Activated CD4-positive, alpha-beta T cell treated with anti-CD3 and anti-CD28 coated beads for 36 hours (primary cell): Measurements from ENCODE around the gene ABCA10. TPM values are rescaled to one million over a fixed set of nuclear protein-coding genes. Genes with fewer than 3 reads are reported as not detected.
"Not testable (repeated sequence)": the region's sequence is repeated elsewhere in the genome, so short reads cannot be mapped to it uniquely, and the experiment has no call there.

Experiments
- ATAC-seq: fragments of 200-7000 bp; cut with Tn5 transposase; one replicate; pipeline ENCODE4 v1.10.0; 2021; ENCODE audit warnings: mild to moderate bottlenecking, moderate library complexity
- CTCF ChIA-PET: fragments of 350-600 bp; sonication (Branson Sonifier 250); formaldehyde crosslinking; loops from one replicate; lab custom pipeline; 2021; ENCODE audit warnings: antibody characterized with exemption; lab: Charles Lee
- POLR2A ChIA-PET: fragments of 350-600 bp; sonication (Branson Sonifier 250); formaldehyde crosslinking; loops from one replicate; lab custom pipeline; 2021; ENCODE audit warnings: antibody characterized with exemption, inconsistent platforms; lab: Charles Lee
- DNase-seq: peaks from one replicate; pipeline ENCODE4 v3.0.0-alpha.2; 2020
- H3K27ac Mint-ChIP-seq: one replicate; pipeline ENCODE4 v1.8.0; 2021; ENCODE audit warnings: mixed read lengths
- H3K27me3 Mint-ChIP-seq: one replicate; pipeline ENCODE4 v1.8.0; 2021; ENCODE audit warnings: mixed read lengths
- H3K36me3 Mint-ChIP-seq: one replicate; pipeline ENCODE4 v1.8.0; 2021; ENCODE audit warnings: low read depth, mixed read lengths
- H3K4me1 Mint-ChIP-seq: one replicate; pipeline ENCODE4 v1.8.0; 2021; ENCODE audit warnings: mixed read lengths
- H3K4me3 Mint-ChIP-seq: one replicate; pipeline ENCODE4 v1.8.0; 2021; ENCODE audit warnings: mild to moderate bottlenecking, moderate library complexity, mixed read lengths
- H3K9me3 Mint-ChIP-seq: one replicate; pipeline ENCODE4 v1.8.0; 2021; ENCODE audit warnings: low read depth, mixed read lengths
- intact Hi-C, 2 experiments: fragments of 100-400 bp; cut with DNase I in 1 of 2; cut with micrococcal nuclease in 1 of 2; formaldehyde crosslinking; loops; one replicate each; pipeline versions ENCODE4 v1.14.2 to v1.15.1; 2022 to 2024; cut with DNase I, micrococcal nuclease
- total RNA-seq, 2 experiments: library from RNA; stranded (reverse); gene quantifications; one replicate each; pipeline ENCODE4 v1.2.3, GENCODE V29; 2021

The ABCA10 gene
- total RNA-seq, 2 experiments from 2014 or later, result 0.27 to 0.32 TPM

- ChIA-PET CTCF (interaction anchor here (0.8 kb wide), 1 partner anchor 416 kb away, joined by 3 read pairs; no protein-coding TSS in a partner anchor), POLR2A (no interaction called here)
- DNase-seq (no peak), ATAC-seq (no peak)
- no peaks in the 10 kb centered on the region for H3K36me3 Mint-ChIP-seq
- H3K4me1 Mint-ChIP-seq, result no peaks in the 10 kb centered on the region
- no peaks in the 10 kb centered on the region for H3K9me3 Mint-ChIP-seq
- H3K27me3 Mint-ChIP-seq, result no peaks in the 10 kb centered on the region
- no peak overlapping the region for H3K27ac Mint-ChIP-seq
- H3K4me3 Mint-ChIP-seq, result no peak overlapping the region
- intact Hi-C loops, result no loop called here
These were observed 40.6 kb downstream of the ABCA10 start for GRCh38 chr17:69188064-69188463.

GRCh38 chr17:69187294-69187693, 41.3 kb downstream of the ABCA10 start:
- intact Hi-C loops, result no loop called here
- H3K27me3 Mint-ChIP-seq, result no peaks in the 10 kb centered on the region
- H3K27ac Mint-ChIP-seq, result no peak overlapping the region
- no peaks in the 10 kb centered on the region for H3K9me3 Mint-ChIP-seq
- H3K4me3 Mint-ChIP-seq, result no peak overlapping the region
- no peak for DNase-seq
- POLR2A ChIA-PET, result no interaction called here
- ATAC-seq, result no peak
- H3K36me3 Mint-ChIP-seq, result no peaks in the 10 kb centered on the region
- CTCF ChIA-PET, result interaction anchor here (0.6 kb wide), 1 partner anchor 345 kb away, joined by 4 read pairs; no protein-coding TSS in a partner anchor
- no peaks in the 10 kb centered on the region for H3K4me1 Mint-ChIP-seq

GRCh38 chr17:69179227-69179952, 49.2 kb downstream of the ABCA10 start:
- Mint-ChIP-seq H3K4me3 (no peak overlapping the region), H3K36me3 (no peaks in the 10 kb centered on the region), H3K9me3 (no peaks in the 10 kb centered on the region), H3K27me3 (no peaks in the 10 kb centered on the region), H3K27ac (no peak overlapping the region), H3K4me1 (no peaks in the 10 kb centered on the region)
- intact Hi-C loops, result no loop called here
- CTCF ChIA-PET, result no interaction called here
- DNase-seq (no peak), ATAC-seq (no peak)
- POLR2A ChIA-PET, result no interaction called here

- POLR2A ChIA-PET, result no interaction called here
- Mint-ChIP-seq H3K36me3 (no peaks in the 10 kb centered on the region), H3K4me3 (no peak overlapping the region), H3K27ac (no peak overlapping the region), H3K4me1 (no peaks in the 10 kb centered on the region), H3K9me3 (no peaks in the 10 kb centered on the region), H3K27me3 (no peaks in the 10 kb centered on the region)
- ATAC-seq, result no peak
- DNase-seq, result no peak
- CTCF ChIA-PET, result no interaction called here
- intact Hi-C loops, result no loop called here
These were observed 52.2 kb downstream of the ABCA10 start for GRCh38 chr17:69176457-69176795.

GRCh38 chr17:69175625-69176456, 52.8 kb downstream of the ABCA10 start:
- ChIA-PET CTCF (interaction anchor here (0.7 kb wide), 1 partner anchor 612 kb away, joined by 3 read pairs; no protein-coding TSS in a partner anchor), POLR2A (no interaction called here)
- no peak for DNase-seq
- Mint-ChIP-seq H3K36me3 (no peaks in the 10 kb centered on the region), H3K9me3 (no peaks in the 10 kb centered on the region), H3K4me3 (no peak overlapping the region), H3K27me3 (no peaks in the 10 kb centered on the region), H3K4me1 (no peaks in the 10 kb centered on the region), H3K27ac (no peak overlapping the region)
- intact Hi-C loops, result no loop called here
- no peak for ATAC-seq

GRCh38 chr17:69175262-69175624, 53.4 kb downstream of the ABCA10 start:
- CTCF ChIA-PET, result interaction anchor here (0.6 to 0.7 kb wide), 2 partner anchors 55 to 611 kb away, joined by 3 read pairs; no protein-coding TSS in a partner anchor
- Mint-ChIP-seq H3K27ac (no peak overlapping the region), H3K4me3 (no peak overlapping the region), H3K4me1 (no peaks in the 10 kb centered on the region), H3K27me3 (no peaks in the 10 kb centered on the region), H3K9me3 (no peaks in the 10 kb centered on the region), H3K36me3 (no peaks in the 10 kb centered on the region)
- DNase-seq (no peak), ATAC-seq (no peak)
- intact Hi-C loops, result no loop called here
- POLR2A ChIA-PET, result no interaction called here

GRCh38 chr17:69173118-69173517, 55.5 kb downstream of the ABCA10 start:
- ChIA-PET CTCF (no interaction called here), POLR2A (no interaction called here)
- no peaks in the 10 kb centered on the region for H3K27me3 Mint-ChIP-seq
- H3K4me1 Mint-ChIP-seq, result no peaks in the 10 kb centered on the region
- intact Hi-C loops, result no loop called here
- H3K4me3 Mint-ChIP-seq, result no peak overlapping the region
- H3K9me3 Mint-ChIP-seq, result no peaks in the 10 kb centered on the region
- ATAC-seq, result no peak
- peaks cover 1% of the 10 kb centered on the region for H3K36me3 Mint-ChIP-seq
- H3K27ac Mint-ChIP-seq, result no peak overlapping the region
- DNase-seq, result no peak

GRCh38 chr17:69170377-69170776, 58.2 kb downstream of the ABCA10 start:
- intact Hi-C loops, result no loop called here
- Mint-ChIP-seq H3K36me3 (peaks cover 1% of the 10 kb centered on the region), H3K27ac (no peak overlapping the region), H3K27me3 (no peaks in the 10 kb centered on the region), H3K9me3 (no peaks in the 10 kb centered on the region), H3K4me1 (no peaks in the 10 kb centered on the region), H3K4me3 (no peak overlapping the region)
- POLR2A ChIA-PET, result no interaction called here
- no peak for DNase-seq
- CTCF ChIA-PET, result no interaction called here
- no peak for ATAC-seq

GRCh38 chr17:69168642-69169041, 60.0 kb downstream of the ABCA10 start:
- H3K36me3 Mint-ChIP-seq, H3K9me3 Mint-ChIP-seq, H3K4me3 Mint-ChIP-seq, H3K4me1 Mint-ChIP-seq, POLR2A ChIA-PET, DNase-seq, H3K27me3 Mint-ChIP-seq, H3K27ac Mint-ChIP-seq, ATAC-seq, intact Hi-C loops: not testable (repeated sequence)
- CTCF ChIA-PET, result interaction anchor here (0.6 kb wide), 1 partner anchor 375 kb away, joined by 3 read pairs; no protein-coding TSS in a partner anchor

- intact Hi-C loops, result no loop called here
- DNase-seq (no peak), ATAC-seq (no peak)
- POLR2A ChIA-PET, result no interaction called here
- no peaks in the 10 kb centered on the region for H3K9me3 Mint-ChIP-seq
- no peaks in the 10 kb centered on the region for H3K4me1 Mint-ChIP-seq
- H3K36me3 Mint-ChIP-seq, result peaks cover 1% of the 10 kb centered on the region
- H3K4me3 Mint-ChIP-seq, result no peak overlapping the region
- H3K27me3 Mint-ChIP-seq, result no peaks in the 10 kb centered on the region
- CTCF ChIA-PET, result no interaction called here
- no peak overlapping the region for H3K27ac Mint-ChIP-seq
These were observed 61.7 kb downstream of the ABCA10 start for GRCh38 chr17:69166957-69167356.

GRCh38 chr17:69164206-69164605, 64.4 kb downstream of the ABCA10 start:
- ChIA-PET CTCF (no interaction called here), POLR2A (no interaction called here)
- DNase-seq, result no peak
- no peaks in the 10 kb centered on the region for H3K9me3 Mint-ChIP-seq
- no peaks in the 10 kb centered on the region for H3K36me3 Mint-ChIP-seq
- H3K27me3 Mint-ChIP-seq, result no peaks in the 10 kb centered on the region
- H3K4me1 Mint-ChIP-seq, result no peaks in the 10 kb centered on the region
- no peak for ATAC-seq
- intact Hi-C loops, result no loop called here
- H3K27ac Mint-ChIP-seq, result no peak overlapping the region
- no peak overlapping the region for H3K4me3 Mint-ChIP-seq

GRCh38 chr17:69159418-69159817, 69.2 kb downstream of the ABCA10 start:
- no peaks in the 10 kb centered on the region for H3K4me1 Mint-ChIP-seq

More at GRCh38 chr17:69159418-69159817, 69.2 kb downstream of the ABCA10 start:
- no peak for DNase-seq
- no peak for ATAC-seq
- intact Hi-C loops, result no loop called here
- Mint-ChIP-seq H3K4me3 (no peak overlapping the region), H3K9me3 (no peaks in the 10 kb centered on the region), H3K36me3 (no peaks in the 10 kb centered on the region), H3K27me3 (no peaks in the 10 kb centered on the region), H3K27ac (no peak overlapping the region)
- ChIA-PET POLR2A (no interaction called here), CTCF (no interaction called here)
